GM19351 (cell line): Measurements from ENCODE around the gene RAB30.
"Not testable (repeated sequence)": the region's sequence is repeated elsewhere in the genome, so short reads cannot be mapped to it uniquely, and the experiment has no call there.

Source experiments
- ATAC-seq: cut with Tn5 transposase; IDR thresholded peaks from one replicate; pipeline ENCODE4 v1.9.1; 2021; ENCODE audit warnings: mild to moderate bottlenecking, moderate library complexity; ENCODE audit not compliant: unreplicated experiment

RAB30 gene

DNA sequence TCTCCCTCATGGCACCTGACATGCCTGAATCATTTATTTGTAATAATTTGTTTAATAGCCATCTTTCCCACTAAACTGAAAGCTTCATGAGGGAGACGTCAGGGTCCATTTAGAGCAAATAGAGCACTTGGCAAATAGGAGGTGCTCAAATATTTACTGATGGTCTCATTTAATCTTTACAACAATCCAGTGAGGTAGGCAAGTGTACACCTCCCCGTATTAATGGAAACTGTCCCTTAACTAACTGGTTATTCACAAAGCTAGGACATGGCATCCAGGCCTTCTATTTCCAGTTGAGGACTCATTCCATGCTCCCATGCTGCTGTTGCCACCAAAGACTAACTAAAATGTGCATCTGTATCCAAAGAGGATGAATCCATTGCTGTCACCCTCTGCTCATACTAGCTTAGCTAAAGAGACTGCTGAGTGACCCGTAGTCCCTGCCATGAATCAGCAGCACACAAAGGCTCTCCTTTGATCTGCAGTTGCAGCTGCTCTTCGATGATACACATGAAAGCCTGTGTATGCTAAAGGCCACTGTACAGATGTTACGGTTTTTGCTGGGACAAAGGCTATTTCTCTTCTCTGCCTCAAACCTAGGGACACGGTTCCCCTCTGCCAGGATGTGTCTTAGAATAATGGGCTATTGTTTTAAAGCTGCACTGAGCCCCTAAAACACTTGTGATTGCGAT, 82.6 kb downstream of the RAB30 start:
- no peak for ATAC-seq

DNA sequence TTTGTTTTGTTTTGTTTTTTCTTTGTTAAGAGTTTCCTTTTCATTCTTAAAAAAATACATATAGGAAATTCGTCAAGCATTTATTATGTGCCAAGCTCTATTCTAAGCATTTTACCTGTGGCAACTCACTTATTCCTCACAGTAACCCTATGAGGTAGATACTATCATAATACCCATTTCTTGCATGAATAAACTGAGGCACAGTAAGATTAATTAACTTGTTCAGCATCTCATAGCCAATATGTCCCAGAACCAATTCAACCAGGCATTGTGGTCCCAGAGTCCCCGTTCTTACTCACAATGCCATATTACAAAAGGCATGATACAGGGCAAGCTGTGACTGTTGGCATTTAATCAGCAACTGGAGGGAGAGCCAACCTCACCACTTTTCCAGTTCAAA, 83.7 kb downstream of the RAB30 start:
- no peak for ATAC-seq

DNA sequence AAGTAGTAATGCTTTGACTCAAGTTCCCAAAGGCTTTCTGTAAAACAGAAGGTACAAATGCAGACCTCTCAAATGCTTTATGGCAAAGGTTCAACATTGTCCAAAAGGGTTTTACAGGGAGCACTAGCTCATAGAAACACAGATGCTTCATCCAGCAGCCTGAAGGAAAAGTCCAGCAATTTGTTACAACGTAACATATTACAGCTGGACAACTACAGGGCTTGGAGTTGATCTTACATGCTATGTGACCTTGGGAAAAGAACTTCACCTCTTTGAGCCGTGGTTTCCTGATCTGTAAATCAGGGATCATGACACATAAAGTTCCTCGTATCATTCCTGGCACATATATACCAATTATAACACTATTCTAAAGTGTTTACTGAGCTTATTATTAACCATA, 85.3 kb downstream of the RAB30 start:
- ATAC-seq, result no peak

DNA sequence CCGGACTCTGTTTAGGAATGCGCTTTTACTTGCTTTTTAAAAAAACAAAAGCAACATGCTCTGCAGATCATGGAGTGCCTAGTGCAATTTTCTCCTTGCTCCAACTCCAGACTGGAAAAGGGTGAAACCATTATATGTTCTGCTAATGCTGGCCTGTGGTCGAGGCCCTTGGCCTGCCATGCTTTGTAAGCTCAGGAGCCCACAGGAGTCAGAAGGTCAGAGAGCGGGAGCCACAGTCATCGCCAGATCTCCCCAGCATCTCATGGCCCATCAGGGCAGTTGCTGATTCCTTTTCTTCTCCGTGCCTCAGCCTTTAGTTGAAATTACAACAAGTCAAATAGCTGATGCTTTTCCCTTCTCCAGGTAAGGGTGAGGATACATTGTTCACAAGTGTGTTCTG, 89.8 kb downstream of the RAB30 start:
- ATAC-seq, result no peak

DNA sequence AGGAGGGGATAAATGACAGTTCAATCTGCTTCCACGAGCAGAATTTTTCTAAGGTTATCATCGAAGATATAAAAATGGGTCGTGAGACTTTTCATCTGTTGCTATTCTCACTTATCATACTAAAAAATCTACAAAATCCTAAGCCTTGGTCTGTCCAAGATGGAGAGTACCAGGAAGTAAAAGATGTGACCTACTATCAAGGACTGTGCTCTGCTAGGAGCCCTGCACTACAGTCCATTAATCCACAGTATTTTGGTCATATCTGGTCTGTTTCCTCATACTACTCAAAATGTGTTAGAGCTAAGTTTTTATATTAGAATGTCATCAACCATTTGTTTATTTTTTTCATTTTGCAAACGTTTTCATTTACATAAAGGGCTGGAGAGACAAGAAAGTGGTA, 90.8 kb downstream of the RAB30 start:
- no peak for ATAC-seq

DNA sequence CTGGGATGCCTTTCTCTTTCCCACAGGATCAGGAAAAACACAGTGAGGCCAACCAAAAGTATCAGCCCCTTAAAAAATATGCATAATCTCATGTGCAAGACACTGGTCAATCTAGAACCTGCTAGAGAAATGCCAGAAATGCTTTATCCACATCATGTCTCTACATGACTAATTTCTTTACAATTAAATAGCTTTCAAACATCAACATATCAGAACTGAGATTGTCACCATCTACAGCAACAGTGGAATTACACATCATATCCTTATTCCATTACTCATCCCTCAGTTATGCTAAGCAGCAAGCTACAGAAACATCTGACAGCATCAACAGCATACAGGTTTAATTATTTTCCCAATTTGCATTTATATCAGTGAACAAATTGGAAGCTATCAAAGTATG, 91.4 kb downstream of the RAB30 start:
- ATAC-seq, result no peak

DNA sequence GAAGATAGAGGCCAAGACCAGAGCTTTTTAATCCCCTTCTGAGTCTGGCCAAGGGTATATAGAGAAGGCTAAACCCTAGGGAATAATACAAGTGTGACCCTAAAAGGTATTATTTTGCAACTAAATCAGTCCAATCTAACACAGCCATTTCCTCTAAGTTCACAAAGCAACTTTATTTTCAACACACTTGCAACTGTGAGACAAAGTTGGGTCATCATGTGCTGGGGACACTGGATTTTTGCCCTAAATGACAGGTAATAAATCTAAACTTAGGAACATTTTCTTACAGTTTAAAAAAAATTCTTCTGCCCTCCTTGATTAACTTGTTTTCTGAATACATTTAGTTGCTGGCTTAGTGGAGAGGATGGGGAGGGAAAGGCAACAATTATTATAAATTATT, 91.9 kb downstream of the RAB30 start:
- no peak for ATAC-seq

DNA sequence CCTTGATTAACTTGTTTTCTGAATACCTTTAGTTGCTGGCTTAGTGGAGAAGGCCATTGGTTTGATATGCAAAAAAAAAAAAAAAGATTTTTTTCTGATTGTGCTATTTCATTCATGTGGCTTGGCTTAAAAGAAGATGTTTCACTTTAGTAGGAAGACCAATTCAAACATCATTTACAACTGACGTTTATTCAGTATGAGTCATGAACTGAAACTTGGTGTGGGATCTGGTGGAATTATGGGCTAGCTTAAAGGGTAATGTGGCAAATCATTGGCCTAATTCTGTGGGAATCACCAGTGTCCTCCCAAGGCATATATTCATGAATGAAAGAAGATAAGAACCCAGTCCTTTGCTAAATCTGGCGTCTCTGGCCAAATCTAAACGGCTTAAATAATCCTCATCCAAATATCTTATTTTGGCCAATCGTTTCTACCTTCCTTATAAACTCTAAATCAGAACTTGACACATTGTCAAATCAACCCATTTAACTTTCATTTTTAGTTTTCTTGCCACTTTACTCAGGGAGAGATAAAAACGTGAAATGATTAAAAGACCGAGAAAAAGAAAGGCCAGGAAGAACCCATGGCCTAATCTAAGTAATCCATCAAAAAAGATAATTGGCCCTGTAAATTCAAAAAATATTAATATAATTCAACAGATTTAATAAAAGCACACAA, 93.1 kb downstream of the RAB30 start:
- peak; percentile 78 for ATAC-seq

DNA sequence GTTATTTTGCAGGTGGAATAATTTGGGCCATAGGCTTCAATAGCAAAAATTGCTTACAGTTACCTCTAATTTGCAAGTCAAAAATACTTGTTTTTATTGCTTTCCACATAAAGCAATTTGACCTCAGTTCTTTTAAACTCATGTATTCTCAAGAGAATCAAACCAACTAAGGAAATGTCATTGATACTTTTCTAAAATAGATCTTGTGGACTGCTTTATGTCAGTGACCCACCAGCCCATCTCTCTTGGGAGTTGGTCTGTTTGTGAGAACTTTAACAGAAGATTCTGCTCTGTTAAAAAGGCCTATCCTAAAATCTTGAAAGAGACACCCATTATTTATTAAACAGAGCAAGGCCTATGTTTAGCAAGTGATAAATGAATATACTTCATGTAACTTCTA, 94.9 kb downstream of the RAB30 start:
- no peak for ATAC-seq

DNA sequence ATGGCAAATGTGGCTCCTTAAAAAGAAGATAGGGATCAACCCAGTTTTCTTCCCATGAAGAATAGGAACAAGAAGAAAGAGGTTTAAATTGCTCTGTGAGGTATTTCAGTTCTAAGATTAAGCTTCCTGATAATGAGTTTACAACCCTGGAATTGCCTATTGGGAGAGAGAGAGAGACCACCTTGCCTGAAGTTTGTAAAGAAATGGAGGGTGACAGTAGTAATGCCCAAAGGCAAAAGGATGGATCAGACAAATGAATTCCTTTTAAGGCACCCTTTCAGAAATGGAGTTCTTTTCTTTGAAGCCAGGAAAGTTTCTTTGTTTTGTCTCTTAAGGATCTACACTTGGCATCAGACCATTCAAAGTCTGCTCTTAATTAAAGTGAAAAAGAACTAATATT, 95.8 kb downstream of the RAB30 start:
- ATAC-seq, result no peak

DNA sequence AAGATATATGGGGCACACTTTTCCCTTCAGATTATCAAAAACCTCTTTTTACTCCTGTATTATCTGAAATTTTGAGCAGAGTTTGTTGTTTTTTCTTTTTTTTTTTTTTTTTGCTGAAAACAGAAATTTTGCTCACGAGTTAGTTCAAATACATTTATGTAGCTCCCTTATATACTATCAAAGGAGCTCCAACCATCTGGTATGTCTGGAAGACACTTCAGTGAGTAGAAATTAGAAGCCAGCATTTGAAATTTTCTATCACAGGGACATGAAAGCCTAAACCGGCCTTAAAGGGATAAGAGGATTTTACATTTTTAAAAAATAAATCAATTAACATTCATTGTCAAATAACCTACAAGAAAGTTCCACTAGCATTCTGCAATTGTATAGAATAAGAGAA, 96.8 kb downstream of the RAB30 start:
- ATAC-seq, result no peak

DNA sequence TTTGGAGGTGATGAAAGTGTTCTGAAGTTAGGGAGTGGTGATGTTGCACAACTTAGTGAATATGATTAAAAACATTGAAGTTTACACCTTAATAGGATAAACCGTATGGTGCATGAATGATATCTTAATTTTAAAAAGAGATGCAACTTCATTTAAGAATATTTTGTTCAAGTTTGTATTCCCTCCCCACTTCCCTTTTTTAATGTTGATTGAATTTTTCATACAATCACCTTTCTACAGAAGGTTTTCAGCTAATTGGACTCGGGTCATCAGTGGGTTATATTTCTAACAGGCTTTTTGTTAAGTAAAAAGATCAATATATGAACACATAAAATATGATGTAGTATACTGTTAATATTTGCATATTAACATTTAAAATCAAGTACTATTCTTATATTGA, 97.6 kb downstream of the RAB30 start:
- ATAC-seq, result no peak

DNA sequence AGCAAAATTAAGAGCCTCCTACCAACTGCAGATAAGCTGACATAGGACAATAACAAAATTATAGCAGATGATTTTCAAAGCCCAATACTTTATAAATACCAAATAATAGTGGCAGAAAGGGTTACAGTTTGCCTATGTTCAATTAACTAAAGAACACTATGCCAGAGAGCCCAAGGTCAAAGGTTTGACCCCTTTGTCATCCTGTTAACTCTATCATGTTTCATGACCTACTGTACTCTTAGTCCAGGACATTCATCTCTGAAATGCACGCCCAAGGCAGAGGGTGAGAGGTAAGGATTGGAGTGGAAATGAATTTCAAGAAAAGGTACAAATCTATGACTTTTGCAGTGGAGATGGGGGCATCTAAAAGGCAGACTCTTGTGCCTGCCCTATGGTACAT, 99.6 kb downstream of the RAB30 start:
- ATAC-seq, result no peak

DNA sequence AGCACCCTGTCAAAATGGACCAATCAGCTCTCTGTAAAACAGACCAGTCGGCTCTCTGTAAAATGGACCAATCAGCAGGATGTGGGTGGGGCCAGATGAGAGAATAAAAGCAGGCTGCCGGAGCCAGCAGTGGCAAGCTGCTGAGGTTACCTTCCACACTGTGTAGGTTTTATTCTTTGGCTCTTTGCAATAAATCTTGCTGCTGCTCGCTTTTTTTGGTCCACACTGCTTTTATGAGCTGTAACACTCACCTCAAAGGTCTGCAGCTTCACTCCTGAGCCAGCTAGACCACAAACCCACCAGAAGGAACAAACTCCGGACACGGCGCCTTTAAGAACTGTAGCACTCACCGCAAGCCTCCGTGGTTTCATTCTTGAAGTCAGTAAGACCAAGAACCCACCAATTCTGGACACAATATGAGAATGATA, 100.2 kb downstream of the RAB30 start:
- ATAC-seq, result peak; percentile 27

DNA sequence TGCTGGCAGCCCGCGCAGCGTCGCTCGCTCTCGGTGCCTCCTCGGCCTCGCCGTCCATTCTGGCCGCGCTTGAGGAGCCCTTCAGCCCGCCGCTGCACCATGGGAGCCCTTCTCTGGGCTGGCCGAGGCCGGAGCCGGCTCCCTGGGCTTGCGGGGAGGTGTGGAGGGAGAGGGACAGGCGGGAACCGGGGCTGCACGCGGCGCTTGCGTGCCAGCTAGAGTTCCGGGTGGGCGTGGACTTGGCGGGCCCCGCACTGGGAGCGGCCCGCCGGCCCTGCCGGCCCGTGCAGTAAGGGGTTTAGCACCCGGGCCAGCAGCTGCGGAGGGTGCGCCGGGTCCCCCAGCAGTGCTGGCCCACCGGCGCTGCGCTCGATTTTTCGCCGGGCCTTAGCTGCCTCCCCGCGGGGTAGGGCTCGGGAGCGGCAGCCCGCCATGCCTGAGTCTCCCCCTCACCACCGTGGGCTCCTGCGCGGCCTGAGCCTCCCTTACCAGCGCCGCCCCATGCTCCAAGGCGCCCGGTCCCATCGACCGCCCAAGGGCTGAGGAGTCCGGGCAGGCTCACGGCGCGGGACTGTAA, 101.1 kb downstream of the RAB30 start:
- ATAC-seq, result not testable (repeated sequence)

DNA sequence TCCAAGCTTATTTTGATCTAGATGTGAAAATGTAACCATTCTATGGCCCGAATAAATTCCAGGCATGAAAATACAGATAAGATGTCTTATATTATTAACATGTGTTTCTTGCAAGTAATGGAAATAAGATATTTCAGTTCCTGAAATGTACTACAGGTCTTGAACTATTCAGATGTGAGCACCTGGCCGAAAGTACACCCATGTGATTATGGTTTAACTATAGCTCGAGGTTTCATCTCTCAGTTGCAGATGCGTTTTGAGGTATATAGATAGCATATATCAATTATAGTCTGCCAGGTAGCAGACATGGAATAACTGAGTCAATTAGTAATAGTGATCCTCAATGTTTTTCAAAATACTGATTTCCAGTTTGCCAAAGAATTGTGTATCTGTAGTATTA, 101.9 kb downstream of the RAB30 start:
- ATAC-seq, result peak; percentile 97

DNA sequence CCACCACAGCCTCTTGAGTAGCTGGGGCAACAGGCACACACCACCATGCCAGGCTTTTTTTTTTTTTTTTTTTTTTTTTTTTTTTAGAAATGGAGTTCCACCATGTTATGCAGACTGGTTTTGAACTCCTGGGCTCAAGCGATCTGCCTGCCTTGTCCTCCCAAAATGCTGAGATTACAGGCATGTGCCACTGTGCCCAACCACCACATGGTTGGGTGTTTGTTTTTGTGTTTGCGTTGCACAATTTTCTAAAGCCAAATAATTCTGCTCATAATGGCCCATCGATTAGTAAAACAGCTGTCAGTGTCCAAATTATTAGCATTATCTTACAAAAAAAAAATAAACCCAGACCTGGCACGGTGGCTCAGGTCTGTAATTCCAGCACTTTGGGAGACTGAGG, 104.3 kb downstream of the RAB30 start:
- no peak for ATAC-seq

DNA sequence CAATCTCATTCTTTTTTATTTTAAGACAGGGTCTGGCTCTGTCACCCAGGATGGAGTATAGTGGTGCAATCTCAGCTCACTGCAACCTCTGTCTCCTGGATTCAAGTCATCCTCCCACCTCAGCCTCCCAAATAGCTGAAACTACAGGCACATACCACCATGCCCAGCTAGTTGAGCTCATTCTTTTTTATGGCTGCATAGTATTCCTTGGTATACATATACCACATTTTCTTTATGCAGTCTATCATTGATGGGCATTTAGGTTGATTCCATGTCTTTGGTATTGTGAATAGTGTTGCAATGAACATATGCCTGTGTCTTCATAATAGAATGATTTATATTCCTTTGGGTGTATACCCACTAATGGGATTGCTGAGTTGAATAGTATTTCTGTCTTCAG, 109.7 kb downstream of the RAB30 start:
- ATAC-seq, result not testable (repeated sequence)

DNA sequence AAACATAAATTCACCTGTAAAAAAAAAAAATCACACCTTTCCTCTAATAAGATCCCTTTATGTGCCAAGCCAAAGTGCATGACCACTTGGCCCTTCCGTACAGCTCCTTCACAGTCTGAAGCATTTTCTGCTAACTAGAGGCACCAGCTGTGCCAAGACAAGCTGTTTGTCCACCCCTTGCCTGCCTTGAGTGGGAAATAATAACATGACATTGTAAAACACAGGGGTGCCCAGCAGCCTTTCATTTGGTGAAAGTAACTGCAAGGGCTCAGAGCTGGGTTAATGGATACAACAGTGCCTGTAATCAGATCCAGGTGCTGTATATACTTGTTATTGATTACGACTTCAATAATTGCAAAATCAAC, 110.9 kb downstream of the RAB30 start:
- peak; percentile 23 for ATAC-seq

DNA sequence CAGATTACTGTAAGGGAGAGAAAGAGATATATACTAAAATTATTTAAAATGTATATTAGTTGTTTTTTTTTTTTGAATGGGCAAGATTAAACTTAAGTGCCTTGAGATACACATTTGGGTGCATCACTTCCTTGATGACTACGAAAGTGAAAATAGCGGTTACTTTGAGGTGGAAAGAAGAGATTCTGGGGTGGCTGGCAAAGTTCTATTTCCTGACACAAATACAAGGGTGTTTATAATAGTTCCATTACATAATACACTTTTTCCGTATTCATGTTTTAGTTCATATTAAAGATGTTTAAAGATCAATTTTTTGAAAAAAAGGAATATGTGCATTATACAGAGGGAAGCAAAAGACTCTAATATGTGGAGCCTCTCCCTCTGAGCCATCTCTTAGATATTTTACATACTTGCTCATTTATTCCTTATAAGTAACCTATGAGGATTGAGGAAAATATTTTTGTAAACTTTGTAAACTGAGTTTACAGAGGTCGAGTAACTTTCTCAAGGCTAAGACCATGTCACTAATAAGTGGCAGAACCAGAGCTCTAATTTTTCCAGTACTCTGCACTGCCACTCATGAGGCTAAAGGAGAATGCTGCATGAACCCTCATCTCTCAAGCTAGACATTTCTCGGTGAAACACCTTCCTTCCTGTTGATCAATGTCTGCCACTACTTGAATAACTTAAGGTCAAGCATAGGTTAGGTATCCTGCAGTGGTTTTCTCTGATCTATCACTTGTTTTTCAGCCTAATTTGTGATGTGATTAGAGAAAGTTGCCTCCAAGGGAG, 111.5 kb downstream of the RAB30 start:
- ATAC-seq, result peak; percentile 84

DNA sequence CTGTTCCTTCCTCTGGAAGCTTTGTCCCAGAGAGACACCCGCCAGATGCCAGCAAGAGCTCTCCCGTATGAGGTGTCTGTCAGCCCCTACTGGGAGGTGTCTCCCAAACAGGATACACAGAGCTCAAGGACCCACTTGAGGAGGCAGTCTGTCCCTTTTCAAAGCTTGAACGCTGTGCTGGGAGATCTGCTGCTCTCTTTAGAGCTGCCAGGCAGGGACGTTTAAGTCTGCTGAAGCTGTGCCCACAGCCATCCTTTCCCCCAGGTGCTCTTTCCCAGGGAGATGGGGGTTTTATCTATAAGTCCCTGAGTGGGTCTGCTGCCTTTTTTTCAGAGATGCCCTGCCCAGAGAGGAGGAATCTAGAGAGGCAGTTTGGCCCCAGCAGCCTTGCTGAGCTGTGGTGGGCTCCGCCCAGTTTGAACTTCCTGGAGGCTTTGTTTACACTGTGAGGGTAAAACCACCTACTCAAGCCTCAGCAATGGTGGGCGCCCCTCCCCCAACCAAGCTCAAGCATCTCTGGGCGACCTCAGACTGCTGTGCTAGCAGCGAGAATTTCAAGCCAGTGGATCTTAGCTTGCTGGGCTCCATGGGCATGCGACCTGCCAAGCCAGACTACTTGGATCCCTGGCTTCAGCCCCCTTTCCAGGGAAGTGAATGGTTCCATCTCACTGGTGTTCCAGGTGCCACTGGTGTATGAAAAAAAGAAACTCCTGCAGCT, 115.8 kb downstream of the RAB30 start:
- ATAC-seq, result not testable (repeated sequence)
